Measurements from ENCODE around the gene HSD17B12.

DNA sequence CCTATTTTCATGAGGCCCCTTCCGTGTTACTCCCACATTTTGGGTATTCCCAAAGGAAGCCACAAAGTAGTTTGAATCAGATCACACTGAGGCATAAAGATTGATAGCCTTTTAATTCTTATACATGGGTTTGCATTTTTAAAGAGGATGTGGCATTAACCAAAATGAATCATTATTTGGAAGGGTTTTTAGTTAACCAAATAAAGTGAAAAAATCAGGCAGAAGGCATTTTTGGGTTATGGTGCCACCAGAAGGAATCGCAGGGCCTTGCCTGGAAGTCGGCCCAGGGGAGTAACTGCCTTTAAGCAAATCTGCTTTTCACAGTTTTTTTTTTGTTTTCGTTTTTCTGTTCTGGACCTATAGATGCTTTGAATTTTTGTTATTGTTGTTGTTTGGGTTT lies 55.4 kb downstream of the HSD17B12 start:
- TF ChIP-seq, protein P1, sequence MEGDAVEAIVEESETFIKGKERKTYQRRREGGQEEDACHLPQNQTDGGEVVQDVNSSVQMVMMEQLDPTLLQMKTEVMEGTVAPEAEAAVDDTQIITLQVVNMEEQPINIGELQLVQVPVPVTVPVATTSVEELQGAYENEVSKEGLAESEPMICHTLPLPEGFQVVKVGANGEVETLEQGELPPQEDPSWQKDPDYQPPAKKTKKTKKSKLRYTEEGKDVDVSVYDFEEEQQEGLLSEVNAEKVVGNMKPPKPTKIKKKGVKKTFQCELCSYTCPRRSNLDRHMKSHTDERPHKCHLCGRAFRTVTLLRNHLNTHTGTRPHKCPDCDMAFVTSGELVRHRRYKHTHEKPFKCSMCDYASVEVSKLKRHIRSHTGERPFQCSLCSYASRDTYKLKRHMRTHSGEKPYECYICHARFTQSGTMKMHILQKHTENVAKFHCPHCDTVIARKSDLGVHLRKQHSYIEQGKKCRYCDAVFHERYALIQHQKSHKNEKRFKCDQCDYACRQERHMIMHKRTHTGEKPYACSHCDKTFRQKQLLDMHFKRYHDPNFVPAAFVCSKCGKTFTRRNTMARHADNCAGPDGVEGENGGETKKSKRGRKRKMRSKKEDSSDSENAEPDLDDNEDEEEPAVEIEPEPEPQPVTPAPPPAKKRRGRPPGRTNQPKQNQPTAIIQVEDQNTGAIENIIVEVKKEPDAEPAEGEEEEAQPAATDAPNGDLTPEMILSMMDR (IDR thresholded peaks at IDR 0.05) = no peak
- TF ChIP-seq POLR2AphosphoS5 (IDR thresholded peaks at IDR 0.05) = no peak

Measured in prostate gland (tissue), 2 donors.